NB4 (cell line): ENCODE results near the gene EPG5.

Experiments used
- CTCF ChIP-seq: IDR thresholded peaks from one replicate; pipeline ENCODE4 v1.5.1; 2012; ENCODE audit warnings: low read depth, low read length
- MAX ChIP-seq: IDR thresholded peaks from 2 replicates; pipeline ENCODE4 v1.6.1; 2011; ENCODE audit warnings: low read depth, low read length
- MYC ChIP-seq: IDR thresholded peaks from 2 replicates; pipeline ENCODE4 v1.6.1; 2011; ENCODE audit warnings: low read depth, low read length
- POLR2A ChIP-seq: IDR thresholded peaks from 2 replicates; pipeline ENCODE4 v1.6.1; 2011; ENCODE audit warnings: mild to moderate bottlenecking; ENCODE audit not compliant: insufficient read length; ENCODE audit errors: extremely low read depth

GRCh38 chr18:45999536-45999935 lies 32.4 kb upstream of the EPG5 start:
- no peak for TF ChIP-seq CTCF
- no peak for TF ChIP-seq POLR2A
- TF ChIP-seq MYC: no peak
- TF ChIP-seq MAX: no peak
